Astrocyte (in vitro differentiated cells and primary cell): ENCODE data around the gene KRTAP17-1. TPM values are rescaled to one million over a fixed set of nuclear protein-coding genes. Genes with fewer than 3 reads are reported as not detected.

Experiments
- DNase-seq: peaks from one replicate; pipeline ENCODE4 v3.0.0-alpha.2; 2010; ENCODE audit warnings: low read depth
- FAIRE-seq: peaks from 2 replicates; lab custom pipeline; 2011; peaks lifted over from hg19 to GRCh38; lab: Jason Lieb, UNC
- H2AFZ ChIP-seq: 2 replicates; pipeline ENCODE4 v1.6.0; 2012; ENCODE audit warnings: low read depth, low read length, inconsistent platforms
- H3K27ac ChIP-seq: 2 replicates; pipeline ENCODE4 v1.5.1; 2011; ENCODE audit warnings: low read depth, low read length, inconsistent platforms
- H3K27me3 ChIP-seq: 2 replicates; pipeline ENCODE4 v1.6.0; 2011; ENCODE audit warnings: low read length, inconsistent platforms; ENCODE audit not compliant: insufficient read depth
- H3K36me3 ChIP-seq: 2 replicates; pipeline ENCODE4 v1.5.1; 2011; ENCODE audit warnings: low read length, inconsistent platforms; ENCODE audit not compliant: insufficient read depth
- H3K4me1 ChIP-seq: 2 replicates; pipeline ENCODE4 v1.5.1; 2011; ENCODE audit warnings: low read length, inconsistent platforms; ENCODE audit not compliant: insufficient read depth
- H3K4me2 ChIP-seq: 2 replicates; pipeline ENCODE4 v1.6.0; 2012; ENCODE audit warnings: low read length, inconsistent platforms
- H3K4me3 ChIP-seq: 2 replicates; pipeline ENCODE4 v1.5.1; 2011; ENCODE audit warnings: low read depth, mild to moderate bottlenecking, low read length, inconsistent platforms; ENCODE audit not compliant: insufficient read depth
- H3K79me2 ChIP-seq: 2 replicates; pipeline ENCODE4 v1.6.0; 2012; ENCODE audit warnings: mild to moderate bottlenecking, low read length, inconsistent platforms; ENCODE audit not compliant: insufficient read depth
- H3K9ac ChIP-seq: 2 replicates; pipeline ENCODE4 v1.6.0; 2012; ENCODE audit warnings: mild to moderate bottlenecking, low read length, inconsistent platforms
- H3K9me3 ChIP-seq: 2 replicates; pipeline ENCODE4 v1.5.1; 2012; ENCODE audit warnings: low read depth, mild to moderate bottlenecking, low read length, inconsistent platforms; ENCODE audit not compliant: insufficient read depth
- H4K20me1 ChIP-seq: 2 replicates; pipeline ENCODE4 v1.6.0; 2012; ENCODE audit warnings: low read length, inconsistent platforms; ENCODE audit not compliant: insufficient read depth
- H3K27ac Mint-ChIP-seq: one replicate; pipeline ENCODE4 v1.8.0; 2021; ENCODE audit warnings: mild to moderate bottlenecking, mixed read lengths; ENCODE audit not compliant: unreplicated experiment
- H3K27me3 Mint-ChIP-seq: one replicate; pipeline ENCODE4 v1.8.0; 2021; ENCODE audit warnings: low read depth, mixed read lengths; ENCODE audit not compliant: unreplicated experiment
- H3K36me3 Mint-ChIP-seq: one replicate; pipeline ENCODE4 v1.8.0; 2021; ENCODE audit warnings: low read depth, mixed read lengths; ENCODE audit not compliant: unreplicated experiment
- H3K4me1 Mint-ChIP-seq: one replicate; pipeline ENCODE4 v1.8.0; 2021; ENCODE audit warnings: low read depth, mixed read lengths; ENCODE audit not compliant: unreplicated experiment
- H3K4me3 Mint-ChIP-seq: one replicate; pipeline ENCODE4 v1.8.0; 2021; ENCODE audit warnings: mild to moderate bottlenecking, moderate library complexity, mixed read lengths; ENCODE audit not compliant: unreplicated experiment
- H3K9me3 Mint-ChIP-seq: one replicate; pipeline ENCODE4 v1.8.0; 2021; ENCODE audit warnings: mild to moderate bottlenecking, mixed read lengths; ENCODE audit not compliant: unreplicated experiment
- CTCF ChIP-seq: IDR thresholded peaks from 2 replicates; pipeline ENCODE4 v1.5.1; 2011; ENCODE audit warnings: low read depth, mild to moderate bottlenecking, inconsistent platforms, low read length, moderate library complexity; ENCODE audit not compliant: insufficient read depth
- EZH2 ChIP-seq: IDR thresholded peaks from 2 replicates; pipeline ENCODE4 v1.6.1; 2012; ENCODE audit warnings: mild to moderate bottlenecking, low read length, inconsistent platforms; ENCODE audit not compliant: insufficient read depth
- total RNA-seq: library from RNA; stranded (reverse); gene quantifications from 2 replicates; pipeline ENCODE4 v1.2.1, GENCODE V29; 2021

KRTAP17-1 gene
- total RNA-seq, 1 donor from 2014 or later: not detected

DNA sequence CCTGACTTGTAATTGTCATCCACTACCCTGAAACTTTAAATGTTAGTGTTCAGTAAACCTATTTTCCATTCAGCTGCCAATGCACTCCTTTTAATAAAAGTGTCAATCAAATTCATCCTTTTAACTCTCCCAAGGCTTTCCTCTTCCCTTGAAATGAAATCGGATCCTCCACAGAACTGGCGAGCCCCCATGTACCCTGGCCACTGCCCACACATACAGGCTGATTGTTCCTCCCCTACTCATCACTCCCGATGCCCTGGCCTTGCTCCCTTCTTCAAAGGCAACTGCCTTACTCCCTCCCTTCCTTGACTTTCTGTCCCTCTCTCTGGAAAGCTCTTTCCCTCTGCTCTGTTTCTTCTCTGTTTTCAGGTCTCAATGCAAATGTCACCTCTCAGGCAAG, 27.5 kb upstream of the KRTAP17-1 start:
- no peak overlapping the region for H3K4me3 Mint-ChIP-seq
- Histone ChIP-seq H3K9ac (no peak overlapping the region), H3K4me3 (no peak overlapping the region), H3K4me1 (no peaks in the 10 kb centered on the region), H4K20me1 (no peaks in the 10 kb centered on the region), H3K27ac (no peak overlapping the region), H3K4me2 (no peak overlapping the region), H3K79me2 (no peaks in the 10 kb centered on the region), H3K9me3 (peaks cover 2% of the 10 kb centered on the region), H3K36me3 (no peaks in the 10 kb centered on the region), H2AFZ (no peak overlapping the region), H3K27me3 (no peaks in the 10 kb centered on the region)
- no peak overlapping the region for H3K27ac Mint-ChIP-seq
- no peak for FAIRE-seq
- no peaks in the 10 kb centered on the region for H3K4me1 Mint-ChIP-seq
- TF ChIP-seq EZH2 (no peak), CTCF (no peak)
- H3K9me3 Mint-ChIP-seq: peaks cover 11% of the 10 kb centered on the region
- no peak for DNase-seq
- no peaks in the 10 kb centered on the region for H3K36me3 Mint-ChIP-seq
- H3K27me3 Mint-ChIP-seq: peaks cover 6% of the 10 kb centered on the region

- H3K4me1 ChIP-seq: no peaks in the 10 kb centered on the region
- no peaks in the 10 kb centered on the region for H3K36me3 ChIP-seq
- H3K9ac ChIP-seq: no peak overlapping the region
- no peak for DNase-seq
- Mint-ChIP-seq H3K27ac (no peak overlapping the region), H3K27me3 (peaks cover 5% of the 10 kb centered on the region), H3K36me3 (no peaks in the 10 kb centered on the region), H3K9me3 (peaks cover 11% of the 10 kb centered on the region), H3K4me1 (no peaks in the 10 kb centered on the region), H3K4me3 (no peak overlapping the region)
- no peaks in the 10 kb centered on the region for H3K27me3 ChIP-seq
- no peaks in the 10 kb centered on the region for H4K20me1 ChIP-seq
- H2AFZ ChIP-seq: no peak overlapping the region
- no peaks in the 10 kb centered on the region for H3K79me2 ChIP-seq
- no peak overlapping the region for H3K4me2 ChIP-seq
- TF ChIP-seq CTCF: no peak
- no peak for TF ChIP-seq EZH2
- no peak for FAIRE-seq
- no peak overlapping the region for H3K27ac ChIP-seq
- no peak overlapping the region for H3K4me3 ChIP-seq
- peaks cover 2% of the 10 kb centered on the region for H3K9me3 ChIP-seq
These were observed 25.7 kb upstream of the KRTAP17-1 start for GRCh38 chr17:41340934-41341861.

- H3K4me3 Mint-ChIP-seq: no peak overlapping the region
- Histone ChIP-seq H3K36me3 (no peaks in the 10 kb centered on the region), H3K79me2 (no peaks in the 10 kb centered on the region), H4K20me1 (no peaks in the 10 kb centered on the region), H3K4me1 (no peaks in the 10 kb centered on the region), H2AFZ (no peak overlapping the region), H3K27ac (no peak overlapping the region), H3K4me2 (no peak overlapping the region), H3K9me3 (peaks cover 2% of the 10 kb centered on the region), H3K27me3 (no peaks in the 10 kb centered on the region), H3K4me3 (no peak overlapping the region), H3K9ac (no peak overlapping the region)
- H3K27me3 Mint-ChIP-seq: peaks cover 11% of the 10 kb centered on the region
- FAIRE-seq: no peak
- no peaks in the 10 kb centered on the region for H3K4me1 Mint-ChIP-seq
- H3K27ac Mint-ChIP-seq: no peak overlapping the region
- H3K9me3 Mint-ChIP-seq: peaks cover 11% of the 10 kb centered on the region
- no peak for DNase-seq
- TF ChIP-seq EZH2: no peak
- no peak for TF ChIP-seq CTCF
- no peaks in the 10 kb centered on the region for H3K36me3 Mint-ChIP-seq
These were observed 25.0 kb upstream of the KRTAP17-1 start for GRCh38 chr17:41340494-41340893.
